Measurements from ENCODE around the gene CYB5RL.

Gene CYB5RL

GRCh38 chr1:54229281-54229891 lies 29.6 kb upstream of the CYB5RL start:
- H3K4me1 ChIP-seq (ENCODE audit: control insufficient read depth, low read depth, low read length) = no peaks in the 10 kb centered on the region
- peaks cover 5% of the 10 kb centered on the region for H3K36me3 ChIP-seq (ENCODE audit: control insufficient read depth, insufficient read depth, low read length)
- no peaks in the 10 kb centered on the region for H3K79me2 ChIP-seq (ENCODE audit: control insufficient read depth, insufficient read depth, low read length)
- no peak overlapping the region for H2BK5ac ChIP-seq (ENCODE audit: low read length)
- H3K56ac ChIP-seq (ENCODE audit: low read length) = no peak overlapping the region
- no peak overlapping the region for H2BK120ac ChIP-seq (ENCODE audit: low read depth, low read length)
- H3K79me1 ChIP-seq (ENCODE audit: low read length) = no peaks in the 10 kb centered on the region
- H3K18ac ChIP-seq (ENCODE audit: low read length) = no peak overlapping the region
- H3K4ac ChIP-seq (ENCODE audit: low read depth, low read length) = no peak overlapping the region
- H2BK15ac ChIP-seq (replicated peaks; ENCODE audit: low read depth) = no peak overlapping the region
- no peak overlapping the region for H3K23ac ChIP-seq (ENCODE audit: low read length)
- WGBS (ENCODE audit: extremely low coverage, insufficient coverage, low lambda C conversion rate) = no CpG with 5 or more reads among the region's 11 CpGs
- peak; percentile 80 for DNase-seq
- H3K4me2 ChIP-seq (ENCODE audit: low read length) = no peak overlapping the region
- no peak overlapping the region for H3K27ac ChIP-seq (ENCODE audit: low read depth, low read length)
- H3K9ac ChIP-seq (ENCODE audit: low read length) = no peak overlapping the region
- no peak overlapping the region for H2AK5ac ChIP-seq (ENCODE audit: low read length)
- no peaks in the 10 kb centered on the region for H3K27me3 ChIP-seq (ENCODE audit: insufficient read depth, low read length, poor library complexity)
- H4K8ac ChIP-seq (ENCODE audit: low read depth, low read length) = no peak overlapping the region
- H3K4me3 ChIP-seq (ENCODE audit: low read length) = no peak overlapping the region
- no peak overlapping the region for H4K5ac ChIP-seq (ENCODE audit: low read length)

- no peak overlapping the region for H2BK5ac ChIP-seq (ENCODE audit: low read length)
- H2BK15ac ChIP-seq (replicated peaks; ENCODE audit: low read depth) = no peak overlapping the region
- no peak overlapping the region for H3K27ac ChIP-seq (ENCODE audit: low read depth, low read length)
- H3K4me2 ChIP-seq (ENCODE audit: low read length) = no peak overlapping the region
- no peak overlapping the region for H3K4me3 ChIP-seq (ENCODE audit: low read length)
- no peak overlapping the region for H3K18ac ChIP-seq (ENCODE audit: low read length)
- no peak overlapping the region for H3K9ac ChIP-seq (ENCODE audit: low read length)
- no peak overlapping the region for H4K8ac ChIP-seq (ENCODE audit: low read depth, low read length)
- H2AK5ac ChIP-seq (ENCODE audit: low read length) = no peak overlapping the region
- no peaks in the 10 kb centered on the region for H3K79me2 ChIP-seq (ENCODE audit: control insufficient read depth, insufficient read depth, low read length)
- H3K23ac ChIP-seq (ENCODE audit: low read length) = no peak overlapping the region
- no peak overlapping the region for H3K56ac ChIP-seq (ENCODE audit: low read length)
- no peak overlapping the region for H2BK120ac ChIP-seq (ENCODE audit: low read depth, low read length)
- no peak overlapping the region for H3K4ac ChIP-seq (ENCODE audit: low read depth, low read length)
- no peaks in the 10 kb centered on the region for H3K79me1 ChIP-seq (ENCODE audit: low read length)
- H3K36me3 ChIP-seq (ENCODE audit: control insufficient read depth, insufficient read depth, low read length) = peaks cover 5% of the 10 kb centered on the region
- whole genome bisulfite sequencing (ENCODE audit: extremely low coverage, insufficient coverage, low lambda C conversion rate) = no CpG with 5 or more reads among the region's 13 CpGs
- no peaks in the 10 kb centered on the region for H3K27me3 ChIP-seq (ENCODE audit: insufficient read depth, low read length, poor library complexity)
- H4K5ac ChIP-seq (ENCODE audit: low read length) = no peak overlapping the region
- DNase-seq = no peak
- no peaks in the 10 kb centered on the region for H3K4me1 ChIP-seq (ENCODE audit: control insufficient read depth, low read depth, low read length)
Measured at GRCh38 chr1:54228638-54229079, 28.8 kb upstream of the CYB5RL start.

GRCh38 chr1:54227891-54228310 lies 28.1 kb upstream of the CYB5RL start:
- Histone ChIP-seq H3K27me3 (ENCODE audit: insufficient read depth, low read length, poor library complexity) (no peaks in the 10 kb centered on the region), H3K36me3 (ENCODE audit: control insufficient read depth, insufficient read depth, low read length) (peaks cover 5% of the 10 kb centered on the region), H3K4me1 (ENCODE audit: control insufficient read depth, low read depth, low read length) (no peaks in the 10 kb centered on the region), H3K18ac (ENCODE audit: low read length) (no peak overlapping the region), H3K79me1 (ENCODE audit: low read length) (no peaks in the 10 kb centered on the region), H4K8ac (ENCODE audit: low read depth, low read length) (no peak overlapping the region), H3K79me2 (ENCODE audit: control insufficient read depth, insufficient read depth, low read length) (no peaks in the 10 kb centered on the region), H3K9ac (ENCODE audit: low read length) (no peak overlapping the region), H3K4me2 (ENCODE audit: low read length) (no peak overlapping the region), H3K56ac (ENCODE audit: low read length) (no peak overlapping the region), H2AK5ac (ENCODE audit: low read length) (no peak overlapping the region), H3K23ac (ENCODE audit: low read length) (no peak overlapping the region), H2BK15ac (replicated peaks; ENCODE audit: low read depth) (no peak overlapping the region), H4K5ac (ENCODE audit: low read length) (no peak overlapping the region), H2BK120ac (ENCODE audit: low read depth, low read length) (no peak overlapping the region), H3K4me3 (ENCODE audit: low read length) (no peak overlapping the region), H3K27ac (ENCODE audit: low read depth, low read length) (no peak overlapping the region), H3K4ac (ENCODE audit: low read depth, low read length) (no peak overlapping the region), H2BK5ac (ENCODE audit: low read length) (no peak overlapping the region)
- DNase-seq = no peak
- WGBS (ENCODE audit: extremely low coverage, insufficient coverage, low lambda C conversion rate) = no CpG with 5 or more reads among the region's 17 CpGs

- WGBS (ENCODE audit: extremely low coverage, insufficient coverage, low lambda C conversion rate) = no CpG with 5 or more reads among the region's 8 CpGs
- no peak overlapping the region for H3K23ac ChIP-seq (ENCODE audit: low read length)
- H3K4me1 ChIP-seq (ENCODE audit: control insufficient read depth, low read depth, low read length) = no peaks in the 10 kb centered on the region
- H3K4me3 ChIP-seq (ENCODE audit: low read length) = no peak overlapping the region
- H3K4ac ChIP-seq (ENCODE audit: low read depth, low read length) = no peak overlapping the region
- no peak overlapping the region for H2BK15ac ChIP-seq (replicated peaks; ENCODE audit: low read depth)
- H4K8ac ChIP-seq (ENCODE audit: low read depth, low read length) = no peak overlapping the region
- no peak overlapping the region for H4K5ac ChIP-seq (ENCODE audit: low read length)
- no peak for DNase-seq
- H3K27me3 ChIP-seq (ENCODE audit: insufficient read depth, low read length, poor library complexity) = no peaks in the 10 kb centered on the region
- no peaks in the 10 kb centered on the region for H3K79me2 ChIP-seq (ENCODE audit: control insufficient read depth, insufficient read depth, low read length)
- peaks cover 5% of the 10 kb centered on the region for H3K36me3 ChIP-seq (ENCODE audit: control insufficient read depth, insufficient read depth, low read length)
- H3K18ac ChIP-seq (ENCODE audit: low read length) = no peak overlapping the region
- H3K9ac ChIP-seq (ENCODE audit: low read length) = no peak overlapping the region
- H3K79me1 ChIP-seq (ENCODE audit: low read length) = no peaks in the 10 kb centered on the region
- H3K56ac ChIP-seq (ENCODE audit: low read length) = no peak overlapping the region
- H2BK120ac ChIP-seq (ENCODE audit: low read depth, low read length) = no peak overlapping the region
- H2AK5ac ChIP-seq (ENCODE audit: low read length) = no peak overlapping the region
- H3K27ac ChIP-seq (ENCODE audit: low read depth, low read length) = no peak overlapping the region
- no peak overlapping the region for H3K4me2 ChIP-seq (ENCODE audit: low read length)
- no peak overlapping the region for H2BK5ac ChIP-seq (ENCODE audit: low read length)
Measured at GRCh38 chr1:54227091-54227602, 27.3 kb upstream of the CYB5RL start.

- Histone ChIP-seq H3K79me2 (ENCODE audit: control insufficient read depth, insufficient read depth, low read length) (no peaks in the 10 kb centered on the region), H3K18ac (ENCODE audit: low read length) (no peak overlapping the region), H3K36me3 (ENCODE audit: control insufficient read depth, insufficient read depth, low read length) (peaks cover 4% of the 10 kb centered on the region), H3K4me1 (ENCODE audit: control insufficient read depth, low read depth, low read length) (no peaks in the 10 kb centered on the region), H3K23ac (ENCODE audit: low read length) (no peak overlapping the region), H4K8ac (ENCODE audit: low read depth, low read length) (no peak overlapping the region), H2BK120ac (ENCODE audit: low read depth, low read length) (no peak overlapping the region), H3K27ac (ENCODE audit: low read depth, low read length) (no peak overlapping the region), H4K5ac (ENCODE audit: low read length) (no peak overlapping the region), H2BK15ac (replicated peaks; ENCODE audit: low read depth) (no peak overlapping the region), H3K4me3 (ENCODE audit: low read length) (no peak overlapping the region), H3K4ac (ENCODE audit: low read depth, low read length) (no peak overlapping the region), H2BK5ac (ENCODE audit: low read length) (no peak overlapping the region), H3K56ac (ENCODE audit: low read length) (no peak overlapping the region), H3K4me2 (ENCODE audit: low read length) (no peak overlapping the region), H3K27me3 (ENCODE audit: insufficient read depth, low read length, poor library complexity) (no peaks in the 10 kb centered on the region), H3K79me1 (ENCODE audit: low read length) (no peaks in the 10 kb centered on the region), H2AK5ac (ENCODE audit: low read length) (no peak overlapping the region), H3K9ac (ENCODE audit: low read length) (no peak overlapping the region)
- no CpG with 5 or more reads among the region's 20 CpGs for WGBS (ENCODE audit: extremely low coverage, insufficient coverage, low lambda C conversion rate)
- no peak for DNase-seq
Measured at GRCh38 chr1:54225986-54226559, 26.2 kb upstream of the CYB5RL start.
